GM11168 (cell line): ENCODE measurements around the gene REXO4.
"Not testable (repeated sequence)": the region's sequence is repeated elsewhere in the genome, so short reads cannot be mapped to it uniquely, and the experiment has no call there.

Experiments used
- in situ Hi-C: fragments of 300-500 bp; cut with MboI; formaldehyde crosslinking; loops from one replicate; pipeline ENCODE4 v1.12.0; 2022; ENCODE audit warnings: low sequenced_read_pairs; ENCODE audit not compliant: unreplicated experiment

REXO4 gene

GRCh38 chr9:133392308-133392707, 25.5 kb downstream of the REXO4 start:
- in situ Hi-C loops, result not testable (repeated sequence)

- in situ Hi-C loops, result not testable (repeated sequence)
Measured at GRCh38 chr9:133391449-133391848, 26.4 kb downstream of the REXO4 start.

- in situ Hi-C loops, result no loop called here
Measured at GRCh38 chr9:133390713-133391112, 27.1 kb downstream of the REXO4 start.

GRCh38 chr9:133389562-133389961, 28.2 kb downstream of the REXO4 start:
- in situ Hi-C loops, result no loop called here

- in situ Hi-C loops, result no loop called here
Measured at GRCh38 chr9:133389025-133389557, 28.7 kb downstream of the REXO4 start.

GRCh38 chr9:133387680-133388079, 30.1 kb downstream of the REXO4 start:
- in situ Hi-C loops, result no loop called here

- in situ Hi-C loops, result no loop called here
Measured at GRCh38 chr9:133386338-133386737, 31.5 kb downstream of the REXO4 start.

GRCh38 chr9:133385452-133385851, 32.4 kb downstream of the REXO4 start:
- in situ Hi-C loops, result no loop called here

GRCh38 chr9:133384736-133385321, 33.0 kb downstream of the REXO4 start:
- in situ Hi-C loops, result no loop called here

GRCh38 chr9:133383438-133383837, 34.4 kb downstream of the REXO4 start:
- in situ Hi-C loops, result no loop called here

- in situ Hi-C loops, result no loop called here
Measured at GRCh38 chr9:133382507-133383141, 35.2 kb downstream of the REXO4 start.

- in situ Hi-C loops, result no loop called here
Measured at GRCh38 chr9:133380734-133381133, 37.1 kb downstream of the REXO4 start.

GRCh38 chr9:133379153-133380086, 38.4 kb downstream of the REXO4 start:
- in situ Hi-C loops, result no loop called here

- in situ Hi-C loops, result no loop called here
Measured at GRCh38 chr9:133378408-133378962, 39.3 kb downstream of the REXO4 start.

- in situ Hi-C loops, result no loop called here
Measured at GRCh38 chr9:133377721-133378216, 40.0 kb downstream of the REXO4 start.

- in situ Hi-C loops, result not testable (repeated sequence)
Measured at GRCh38 chr9:133377280-133377679, 40.5 kb downstream of the REXO4 start.

GRCh38 chr9:133375724-133376654, 41.8 kb downstream of the REXO4 start, which contains the start of the genes STKLD1 and SURF4:
TSS of gene STKLD1 (plus strand) at chr9:133376366. CDS start at chr9:133376474, 108 bp downstream.
TSS of gene SURF4 (minus strand) at chr9:133376060. CDS start at chr9:133375969, 91 bp downstream.
- in situ Hi-C loops, result no loop called here

GRCh38 chr9:133375116-133375723, 42.6 kb downstream of the REXO4 start:
- in situ Hi-C loops, result no loop called here
